GM20431 (cell line): ENCODE data around the gene SARDH.
"Not testable (repeated sequence)": the region's sequence is repeated elsewhere in the genome, so short reads cannot be mapped to it uniquely, and the experiment has no call there.

Experiments
- in situ Hi-C: fragments of 300-500 bp; cut with MseI, MboI; formaldehyde crosslinking; loops from one replicate; pipeline ENCODE4 v1.15.0; 2020; ENCODE audit warnings: low sequenced_read_pairs; ENCODE audit not compliant: unreplicated experiment

SARDH gene

GRCh38 chr9:133677126-133678010, 60.8 kb downstream of the SARDH start:
- in situ Hi-C loops: no loop called here

DNA sequence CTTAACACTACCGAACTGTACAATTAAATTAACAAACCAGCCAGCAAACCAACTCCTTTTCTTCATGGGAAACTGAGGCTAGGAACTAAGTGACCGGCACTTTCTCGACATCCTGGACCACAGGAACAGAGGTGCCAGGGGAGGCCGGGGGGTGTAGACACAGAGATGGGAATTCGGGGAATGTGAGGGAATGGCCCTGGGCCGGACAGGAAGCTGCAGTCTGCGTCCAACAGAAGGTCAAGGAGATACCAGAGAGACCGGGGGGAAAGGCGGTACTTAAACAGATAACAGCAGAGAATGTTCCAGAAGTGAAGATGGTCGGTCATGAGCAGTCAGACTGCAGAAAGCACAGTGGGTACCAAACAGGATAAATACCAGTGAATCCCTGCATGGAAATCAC, 61.7 kb downstream of the SARDH start:
- in situ Hi-C loops: no loop called here

DNA sequence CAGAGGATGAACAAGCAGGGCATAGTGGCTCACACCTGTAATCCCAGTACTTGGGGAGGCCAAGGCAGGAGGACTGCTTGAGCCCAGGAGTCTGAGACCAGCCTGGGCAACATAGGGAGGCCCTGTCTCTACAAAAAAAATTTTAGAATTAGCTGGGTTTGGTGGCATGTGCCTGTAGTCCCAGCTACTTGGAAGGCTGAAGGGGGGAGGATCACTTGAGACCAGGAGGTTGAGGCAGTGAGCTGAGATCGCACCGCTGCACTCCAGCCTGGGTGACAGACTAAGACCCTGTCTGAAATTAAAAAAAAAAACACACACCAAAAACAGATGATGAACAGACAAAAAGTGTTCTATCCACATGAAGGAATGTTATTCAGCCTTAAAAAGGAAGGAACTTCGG, 62.4 kb downstream of the SARDH start:
- in situ Hi-C loops: not testable (repeated sequence)

DNA sequence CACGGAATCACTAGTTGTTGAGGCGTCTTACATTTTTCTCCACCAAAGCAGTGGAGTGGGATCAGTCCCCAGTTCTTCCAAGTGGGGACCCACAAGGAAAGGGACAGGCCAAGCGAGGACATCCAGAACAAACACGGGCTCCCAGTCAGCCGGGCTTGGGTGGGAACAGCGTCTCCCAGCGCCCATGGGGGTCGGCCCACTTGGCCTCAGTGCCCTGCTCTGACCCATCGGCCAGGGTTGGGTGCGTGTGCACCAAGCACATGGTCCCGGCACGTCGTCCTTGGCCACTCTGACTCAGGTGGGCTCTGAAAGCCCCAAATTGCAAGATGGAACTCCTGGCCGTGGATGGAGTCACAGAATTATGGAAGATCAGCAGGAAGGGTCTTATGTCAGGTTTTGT, 64.1 kb downstream of the SARDH start:
- in situ Hi-C loops: no loop called here

GRCh38 chr9:133673258-133673655, 64.9 kb downstream of the SARDH start:
- in situ Hi-C loops: no loop called here

GRCh38 chr9:133672503-133673257, 65.5 kb downstream of the SARDH start:
- in situ Hi-C loops: no loop called here

DNA sequence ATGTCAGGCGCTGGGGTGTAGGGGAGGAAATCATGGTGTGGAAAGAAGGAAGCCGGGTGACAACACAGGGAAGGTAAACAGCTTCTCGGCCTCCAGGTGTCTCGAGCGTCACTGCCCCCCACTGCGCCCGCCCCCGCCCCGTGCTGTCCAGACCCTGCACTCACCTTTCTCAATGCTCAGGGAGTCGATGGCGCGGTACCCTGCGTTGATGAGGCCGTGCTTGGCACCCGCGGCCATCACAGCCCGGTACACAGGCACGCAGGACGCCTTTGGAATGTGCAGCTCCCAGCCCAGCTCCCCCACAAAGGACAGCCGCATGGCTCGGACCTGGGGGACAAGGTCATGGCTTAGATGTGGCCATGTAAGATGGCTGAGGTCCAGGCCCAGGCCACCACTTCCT, 66.8 kb downstream of the SARDH start:
- in situ Hi-C loops: no loop called here

GRCh38 chr9:133670466-133670865, 67.7 kb downstream of the SARDH start:
- in situ Hi-C loops: no loop called here

GRCh38 chr9:133669182-133669801, 68.9 kb downstream of the SARDH start:
- in situ Hi-C loops: no loop called here

- in situ Hi-C loops: no loop called here
Measured at GRCh38 chr9:133667759-133668450, 70.2 kb downstream of the SARDH start.

DNA sequence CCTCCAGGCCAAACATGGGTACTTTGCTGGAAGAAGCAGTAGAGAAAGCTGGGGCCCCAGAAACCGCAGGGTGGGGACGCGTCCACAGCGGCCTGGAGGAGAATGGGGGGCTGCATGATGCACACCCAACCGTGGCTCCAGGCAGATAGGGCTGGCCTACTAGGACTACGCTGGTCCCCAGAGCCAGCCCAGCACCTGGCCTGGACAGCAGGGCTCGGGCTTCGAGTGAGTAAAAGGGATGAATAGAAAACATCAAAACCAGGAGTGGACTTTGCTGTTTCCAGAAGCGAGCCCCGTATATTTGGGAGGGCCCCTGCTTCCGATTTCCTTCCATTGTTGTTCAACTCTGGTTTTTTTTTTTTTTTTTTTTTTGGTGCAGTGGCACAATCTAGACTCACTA, 71.3 kb downstream of the SARDH start:
- in situ Hi-C loops: no loop called here

DNA sequence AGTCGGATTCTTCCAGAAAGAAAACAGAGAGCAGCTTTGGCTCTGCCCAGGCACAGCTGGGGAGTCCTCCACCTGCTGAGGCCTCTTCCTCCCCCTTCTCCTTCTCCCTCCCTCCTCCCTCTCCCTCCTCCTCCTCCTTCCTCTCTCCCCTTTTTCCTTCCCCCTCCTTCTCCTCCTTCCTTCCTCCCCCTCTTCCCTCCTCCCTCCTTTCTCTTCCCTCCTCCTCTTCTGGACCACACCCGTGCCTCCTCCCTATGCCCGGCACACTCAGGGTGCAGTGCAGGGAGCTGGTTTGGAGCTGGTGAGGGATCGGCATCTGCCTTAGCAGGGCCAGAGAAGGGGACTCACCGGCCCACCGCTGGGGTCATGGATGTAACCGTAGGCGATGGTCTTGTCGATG, 71.8 kb downstream of the SARDH start:
- in situ Hi-C loops: no loop called here

GRCh38 chr9:133665535-133665934, 72.6 kb downstream of the SARDH start:
- in situ Hi-C loops: no loop called here

- in situ Hi-C loops: no loop called here
Measured at GRCh38 chr9:133665096-133665495, 73.1 kb downstream of the SARDH start.

DNA sequence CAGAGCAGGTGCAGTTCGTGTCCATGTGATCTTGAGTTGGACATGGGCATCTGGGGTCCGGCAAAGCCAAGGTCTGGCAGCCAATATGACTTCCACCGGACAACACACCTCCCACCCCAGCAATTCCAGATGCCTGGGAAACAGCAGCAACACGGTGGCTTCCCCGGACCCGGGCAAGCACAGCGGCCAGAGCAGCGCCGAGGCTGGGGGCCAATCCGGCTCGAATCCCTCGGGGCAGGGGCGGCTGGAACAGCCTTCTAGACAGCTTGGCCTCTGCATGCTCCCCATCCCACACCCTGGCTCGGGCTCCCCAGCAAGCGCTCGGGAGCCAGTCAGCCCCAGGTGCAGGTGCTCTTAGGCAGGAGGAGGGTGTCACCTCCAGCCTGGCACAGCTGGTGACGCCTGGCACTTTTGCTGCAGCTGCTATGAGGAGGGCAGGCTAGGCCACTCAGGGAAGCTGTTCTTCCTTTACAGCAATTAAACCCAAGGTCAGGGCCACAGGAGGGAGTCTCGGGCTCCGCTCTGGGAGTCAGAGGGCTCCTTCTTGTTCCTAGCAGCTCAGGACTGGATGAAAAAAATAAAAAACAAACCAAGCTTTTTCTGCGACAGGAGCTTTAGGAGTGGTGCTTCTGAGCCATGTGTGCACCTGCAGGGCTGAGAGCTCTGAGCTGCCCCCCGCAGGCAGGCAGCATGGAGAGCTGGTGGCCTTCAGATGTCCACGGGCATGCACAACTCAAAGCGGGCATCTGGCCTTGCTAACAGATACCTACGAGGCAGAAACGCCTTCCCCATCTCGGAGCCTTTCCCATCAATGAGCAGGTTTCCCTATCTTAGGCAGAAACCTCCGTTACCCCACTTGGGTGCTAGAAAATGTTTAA, 73.7 kb downstream of the SARDH start:
- in situ Hi-C loops: no loop called here

GRCh38 chr9:133661846-133662540, 76.2 kb downstream of the SARDH start:
- in situ Hi-C loops: no loop called here

DNA sequence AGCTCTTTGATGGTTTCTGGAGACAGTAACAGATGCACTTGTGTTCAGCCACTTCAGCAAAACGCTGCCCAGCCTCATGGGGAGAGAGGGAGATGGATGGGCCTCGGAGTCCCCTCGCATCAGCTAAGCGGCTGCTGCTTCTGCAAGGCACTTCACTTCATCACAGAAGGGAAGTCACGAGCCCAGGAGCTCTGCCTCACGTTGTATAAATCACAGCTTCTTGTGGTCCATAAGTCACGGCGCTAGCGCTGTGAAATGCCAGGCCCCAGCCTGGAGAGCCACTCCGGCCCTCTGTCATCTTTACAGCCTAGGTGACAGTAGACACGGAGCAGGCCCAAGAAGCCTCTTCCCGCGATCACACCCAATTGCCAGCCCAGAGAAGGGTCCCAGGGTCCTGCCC, 78.6 kb downstream of the SARDH start:
- in situ Hi-C loops: no loop called here

DNA sequence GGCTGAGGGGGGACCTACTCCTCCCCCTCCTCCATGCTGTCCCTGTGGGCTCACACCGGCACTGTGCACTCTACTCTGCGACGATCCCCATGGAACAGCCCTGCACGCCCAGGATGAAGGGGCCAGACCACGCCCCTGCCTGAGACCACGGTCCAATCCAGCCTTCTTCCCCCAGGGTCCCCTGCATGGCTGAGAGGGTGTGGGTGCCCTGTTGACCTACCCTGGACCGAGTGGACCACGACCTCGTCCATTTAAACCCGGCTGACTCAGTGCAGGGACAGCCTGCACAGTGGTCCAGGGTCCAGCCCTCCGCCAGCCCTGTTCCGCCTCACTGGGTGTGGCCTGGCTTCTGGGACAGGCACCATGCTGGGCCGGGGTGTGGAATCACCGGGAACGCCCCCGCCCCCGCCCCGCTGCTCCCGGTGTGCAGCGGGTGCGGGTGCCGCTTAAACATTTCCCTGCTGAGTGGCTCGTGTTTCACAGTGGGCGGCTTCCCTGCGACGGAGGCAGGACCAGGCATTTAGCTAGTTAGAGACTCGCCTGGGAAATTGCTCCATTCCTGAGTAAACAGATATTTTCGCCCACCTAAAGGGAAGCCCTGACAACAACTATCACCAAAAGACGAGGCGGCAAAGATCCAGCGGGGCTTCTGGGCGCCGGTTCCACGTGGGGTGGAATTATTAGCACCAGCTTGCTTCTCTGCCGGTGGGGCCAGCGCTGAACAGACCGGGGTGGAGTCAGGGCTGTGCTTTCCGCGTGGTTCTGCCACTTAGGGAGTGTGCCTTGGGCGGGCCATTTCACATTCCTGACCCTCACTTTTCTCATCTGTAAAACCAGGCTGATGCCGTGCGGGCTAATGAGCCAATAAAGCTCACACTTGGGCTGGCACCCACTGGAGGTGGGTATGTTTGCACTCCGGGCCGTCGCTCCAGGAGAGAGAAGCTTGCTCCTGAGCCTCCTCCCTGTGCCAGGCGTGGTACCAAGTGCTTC, 79.4 kb downstream of the SARDH start:
- in situ Hi-C loops: no loop called here
